ENCODE data around the gene LTB.
"Not testable (repeated sequence)": the region's sequence is repeated elsewhere in the genome, so short reads cannot be mapped to it uniquely, and the experiment has no call there.

Gene LTB

DNA sequence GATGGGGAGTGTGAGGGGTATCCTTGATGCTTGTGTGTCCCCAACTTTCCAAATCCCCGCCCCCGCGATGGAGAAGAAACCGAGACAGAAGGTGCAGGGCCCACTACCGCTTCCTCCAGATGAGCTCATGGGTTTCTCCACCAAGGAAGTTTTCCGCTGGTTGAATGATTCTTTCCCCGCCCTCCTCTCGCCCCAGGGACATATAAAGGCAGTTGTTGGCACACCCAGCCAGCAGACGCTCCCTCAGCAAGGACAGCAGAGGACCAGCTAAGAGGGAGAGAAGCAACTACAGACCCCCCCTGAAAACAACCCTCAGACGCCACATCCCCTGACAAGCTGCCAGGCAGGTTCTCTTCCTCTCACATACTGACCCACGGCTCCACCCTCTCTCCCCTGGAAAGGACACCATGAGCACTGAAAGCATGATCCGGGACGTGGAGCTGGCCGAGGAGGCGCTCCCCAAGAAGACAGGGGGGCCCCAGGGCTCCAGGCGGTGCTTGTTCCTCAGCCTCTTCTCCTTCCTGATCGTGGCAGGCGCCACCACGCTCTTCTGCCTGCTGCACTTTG, 6.8 kb downstream of the LTB start, which contains the start of gene TNF:
TSS of gene TNF (plus strand) at position 231 of the 567 bp plus-strand sequence. CDS start at position 408, 177 bp downstream.
- ATAC-seq (peak; percentile 11), DNase-seq (peak; percentile 85)

DNA sequence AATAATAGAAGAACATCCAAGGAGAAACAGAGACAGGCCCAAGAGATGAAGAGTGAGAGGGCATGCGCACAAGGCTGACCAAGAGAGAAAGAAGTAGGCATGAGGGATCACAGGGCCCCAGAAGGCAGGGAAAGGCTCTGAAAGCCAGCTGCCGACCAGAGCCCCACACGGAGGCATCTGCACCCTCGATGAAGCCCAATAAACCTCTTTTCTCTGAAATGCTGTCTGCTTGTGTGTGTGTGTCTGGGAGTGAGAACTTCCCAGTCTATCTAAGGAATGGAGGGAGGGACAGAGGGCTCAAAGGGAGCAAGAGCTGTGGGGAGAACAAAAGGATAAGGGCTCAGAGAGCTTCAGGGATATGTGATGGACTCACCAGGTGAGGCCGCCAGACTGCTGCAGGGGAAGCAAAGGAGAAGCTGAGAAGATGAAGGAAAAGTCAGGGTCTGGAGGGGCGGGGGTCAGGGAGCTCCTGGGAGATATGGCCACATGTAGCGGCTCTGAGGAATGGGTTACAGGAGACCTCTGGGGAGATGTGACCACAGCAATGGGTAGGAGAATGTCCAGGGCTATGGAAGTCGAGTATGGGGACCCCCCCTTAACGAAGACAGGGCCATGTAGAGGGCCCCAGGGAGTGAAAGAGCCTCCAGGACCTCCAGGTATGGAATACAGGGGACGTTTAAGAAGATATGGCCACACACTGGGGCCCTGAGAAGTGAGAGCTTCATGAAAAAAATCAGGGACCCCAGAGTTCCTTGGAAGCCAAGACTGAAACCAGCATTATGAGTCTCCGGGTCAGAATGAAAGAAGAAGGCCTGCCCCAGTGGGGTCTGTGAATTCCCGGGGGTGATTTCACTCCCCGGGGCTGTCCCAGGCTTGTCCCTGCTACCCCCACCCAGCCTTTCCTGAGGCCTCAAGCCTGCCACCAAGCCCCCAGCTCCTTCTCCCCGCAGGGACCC, 7.8 kb downstream of the LTB start:
- DNase-seq, result peak; percentile 64
- peak; percentile 3 for ATAC-seq

DNA sequence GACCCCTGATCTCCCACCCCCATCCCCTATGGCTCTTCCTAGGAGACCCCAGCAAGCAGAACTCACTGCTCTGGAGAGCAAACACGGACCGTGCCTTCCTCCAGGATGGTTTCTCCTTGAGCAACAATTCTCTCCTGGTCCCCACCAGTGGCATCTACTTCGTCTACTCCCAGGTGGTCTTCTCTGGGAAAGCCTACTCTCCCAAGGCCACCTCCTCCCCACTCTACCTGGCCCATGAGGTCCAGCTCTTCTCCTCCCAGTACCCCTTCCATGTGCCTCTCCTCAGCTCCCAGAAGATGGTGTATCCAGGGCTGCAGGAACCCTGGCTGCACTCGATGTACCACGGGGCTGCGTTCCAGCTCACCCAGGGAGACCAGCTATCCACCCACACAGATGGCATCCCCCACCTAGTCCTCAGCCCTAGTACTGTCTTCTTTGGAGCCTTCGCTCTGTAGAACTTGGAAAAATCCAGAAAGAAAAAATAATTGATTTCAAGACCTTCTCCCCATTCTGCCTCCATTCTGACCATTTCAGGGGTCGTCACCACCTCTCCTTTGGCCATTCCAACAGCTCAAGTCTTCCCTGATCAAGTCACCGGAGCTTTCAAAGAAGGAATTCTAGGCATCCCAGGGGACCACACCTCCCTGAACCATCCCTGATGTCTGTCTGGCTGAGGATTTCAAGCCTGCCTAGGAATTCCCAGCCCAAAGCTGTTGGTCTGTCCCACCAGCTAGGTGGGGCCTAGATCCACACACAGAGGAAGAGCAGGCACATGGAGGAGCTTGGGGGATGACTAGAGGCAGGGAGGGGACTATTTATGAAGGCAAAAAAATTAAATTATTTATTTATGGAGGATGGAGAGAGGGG, 8.8 kb downstream of the LTB start:
- DNase-seq (no peak), ATAC-seq (no peak)

DNA sequence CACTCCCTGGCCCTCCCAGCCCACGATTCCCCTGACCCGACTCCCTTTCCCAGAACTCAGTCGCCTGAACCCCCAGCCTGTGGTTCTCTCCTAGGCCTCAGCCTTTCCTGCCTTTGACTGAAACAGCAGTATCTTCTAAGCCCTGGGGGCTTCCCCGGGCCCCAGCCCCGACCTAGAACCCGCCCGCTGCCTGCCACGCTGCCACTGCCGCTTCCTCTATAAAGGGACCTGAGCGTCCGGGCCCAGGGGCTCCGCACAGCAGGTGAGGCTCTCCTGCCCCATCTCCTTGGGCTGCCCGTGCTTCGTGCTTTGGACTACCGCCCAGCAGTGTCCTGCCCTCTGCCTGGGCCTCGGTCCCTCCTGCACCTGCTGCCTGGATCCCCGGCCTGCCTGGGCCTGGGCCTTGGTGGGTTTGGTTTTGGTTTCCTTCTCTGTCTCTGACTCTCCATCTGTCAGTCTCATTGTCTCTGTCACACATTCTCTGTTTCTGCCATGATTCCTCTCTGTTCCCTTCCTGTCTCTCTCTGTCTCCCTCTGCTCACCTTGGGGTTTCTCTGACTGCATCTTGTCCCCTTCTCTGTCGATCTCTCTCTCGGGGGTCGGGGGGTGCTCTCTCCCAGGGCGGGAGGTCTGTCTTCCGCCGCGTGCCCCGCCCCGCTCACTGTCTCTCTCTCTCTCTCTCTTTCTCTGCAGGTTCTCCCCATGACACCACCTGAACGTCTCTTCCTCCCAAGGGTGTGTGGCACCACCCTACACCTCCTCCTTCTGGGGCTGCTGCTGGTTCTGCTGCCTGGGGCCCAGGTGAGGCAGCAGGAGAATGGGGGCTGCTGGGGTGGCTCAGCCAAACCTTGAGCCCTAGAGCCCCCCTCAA, 9.9 kb downstream of the LTB start, which contains the start of gene LTA:
TSS of gene LTA (plus strand) at position 249 of the 871 bp plus-strand sequence. CDS start at position 703, 454 bp downstream.
- DNase-seq, result peak; percentile 85
- ATAC-seq, result peak; percentile 56

DNA sequence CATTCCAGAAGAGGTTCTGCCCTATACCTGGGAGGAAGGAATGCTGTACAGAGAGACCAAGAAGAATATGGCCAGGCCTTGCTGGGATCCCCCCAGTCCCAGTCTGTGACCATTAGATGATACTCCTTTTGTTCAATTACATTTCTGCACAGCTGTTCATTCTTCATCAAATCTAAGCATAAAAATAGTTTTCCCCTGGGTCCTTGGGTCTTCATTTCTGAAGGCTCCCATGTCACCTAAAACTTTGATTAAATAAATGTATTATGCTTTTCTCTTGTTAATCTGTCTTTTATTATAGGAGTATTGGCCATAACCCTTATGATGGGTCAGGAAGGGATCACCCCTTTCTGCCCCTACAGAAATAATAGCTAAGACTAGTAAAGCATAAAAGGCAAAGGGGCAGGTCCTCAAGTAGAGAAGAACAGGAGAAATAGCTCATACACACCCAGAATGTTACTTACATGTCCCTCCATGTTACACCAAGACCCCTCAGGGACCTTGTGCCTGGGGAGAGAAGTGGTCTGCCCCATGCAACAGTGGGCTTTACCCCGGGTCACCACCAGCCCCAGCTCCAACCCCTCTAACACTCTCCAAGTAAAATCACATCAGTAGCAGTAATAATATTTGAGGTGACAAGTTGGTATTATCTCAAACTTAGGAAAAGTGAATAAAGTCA, 12.2 kb downstream of the LTB start:
- ATAC-seq, result no peak
- no peak for DNase-seq

DNA sequence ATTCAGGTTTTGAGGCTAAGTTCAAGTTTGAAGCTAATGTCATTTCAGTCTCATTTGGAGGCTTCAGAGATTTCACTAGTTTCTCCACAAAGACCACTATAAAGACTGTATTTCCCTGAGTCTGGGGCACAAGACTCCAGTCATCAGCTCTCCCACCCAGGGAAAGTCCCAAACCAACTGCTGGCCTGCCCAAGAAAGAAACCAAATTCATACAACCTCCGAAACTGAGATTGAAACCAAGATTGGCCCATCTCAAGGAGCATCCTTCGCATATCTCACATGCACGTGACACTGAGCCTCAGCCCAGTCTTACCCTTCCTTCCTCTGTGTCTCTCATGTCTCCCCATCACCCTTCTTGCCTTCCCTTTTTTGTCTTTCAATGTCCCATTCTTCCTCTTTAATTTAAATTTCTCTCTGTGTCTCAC, 13.7 kb downstream of the LTB start:
- DNase-seq, result peak; percentile 71

DNA sequence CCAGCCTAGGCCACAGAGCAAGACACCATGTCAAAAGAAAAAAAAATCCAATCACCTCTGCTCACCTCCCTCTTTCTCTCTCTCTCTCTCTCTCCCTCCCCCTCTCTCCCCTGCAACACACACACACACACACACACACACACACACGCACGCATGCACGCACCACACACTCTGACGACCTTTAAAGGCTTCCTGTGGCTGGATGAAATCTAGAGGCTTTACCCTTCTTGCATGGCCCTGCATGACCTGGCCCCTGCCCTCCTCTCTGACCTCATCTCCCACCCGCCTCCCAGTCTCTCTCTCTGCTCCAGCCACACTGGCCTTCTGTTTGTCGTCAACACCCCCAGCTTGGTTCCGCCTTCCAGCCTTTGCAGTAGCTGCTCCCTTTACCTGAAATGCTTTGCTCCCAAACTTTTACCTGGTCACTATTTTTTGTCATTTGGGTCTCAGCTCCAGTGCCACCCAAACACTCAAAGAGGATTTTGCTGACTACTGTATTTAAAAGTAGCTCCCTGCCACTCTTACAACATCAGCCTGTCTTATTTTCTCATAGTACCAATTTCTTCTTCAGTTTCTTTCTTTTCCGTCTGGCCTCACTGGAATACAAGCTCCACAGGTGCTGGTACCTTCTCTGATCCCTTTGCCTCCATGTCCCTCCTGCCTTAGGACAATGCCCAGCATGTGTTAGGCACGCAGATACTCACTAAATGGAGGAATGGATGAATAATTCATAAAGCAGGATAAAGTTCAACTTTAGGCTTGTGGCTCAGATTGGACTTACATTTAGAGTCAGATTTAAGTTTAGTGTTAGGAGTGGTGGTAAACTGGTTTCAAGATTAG, 14.5 kb downstream of the LTB start:
- DNase-seq (no peak), ATAC-seq (peak; percentile 5)

More for the DNA sequence above, 13.7 kb downstream of the LTB start:
- ATAC-seq, result peak; percentile 72

DNA sequence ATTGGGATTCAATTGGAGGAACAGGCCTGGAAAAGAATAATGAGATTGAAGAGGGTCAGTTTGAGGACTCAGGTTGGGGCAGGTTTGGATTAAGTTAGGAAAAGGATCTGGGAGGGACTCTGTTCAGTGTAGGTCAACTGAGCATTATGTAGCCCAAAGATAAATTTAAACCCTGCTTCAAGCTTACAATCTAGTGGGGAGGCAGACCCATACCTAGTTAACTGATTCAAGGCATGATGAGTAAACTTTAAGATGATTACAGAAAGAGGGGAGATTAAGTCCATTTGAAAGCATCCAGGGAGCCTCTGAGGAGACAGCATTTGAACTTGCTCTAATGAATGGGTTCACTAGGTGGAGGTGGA, 21.5 kb downstream of the LTB start:
- DNase-seq (no peak), ATAC-seq (no peak)

DNA sequence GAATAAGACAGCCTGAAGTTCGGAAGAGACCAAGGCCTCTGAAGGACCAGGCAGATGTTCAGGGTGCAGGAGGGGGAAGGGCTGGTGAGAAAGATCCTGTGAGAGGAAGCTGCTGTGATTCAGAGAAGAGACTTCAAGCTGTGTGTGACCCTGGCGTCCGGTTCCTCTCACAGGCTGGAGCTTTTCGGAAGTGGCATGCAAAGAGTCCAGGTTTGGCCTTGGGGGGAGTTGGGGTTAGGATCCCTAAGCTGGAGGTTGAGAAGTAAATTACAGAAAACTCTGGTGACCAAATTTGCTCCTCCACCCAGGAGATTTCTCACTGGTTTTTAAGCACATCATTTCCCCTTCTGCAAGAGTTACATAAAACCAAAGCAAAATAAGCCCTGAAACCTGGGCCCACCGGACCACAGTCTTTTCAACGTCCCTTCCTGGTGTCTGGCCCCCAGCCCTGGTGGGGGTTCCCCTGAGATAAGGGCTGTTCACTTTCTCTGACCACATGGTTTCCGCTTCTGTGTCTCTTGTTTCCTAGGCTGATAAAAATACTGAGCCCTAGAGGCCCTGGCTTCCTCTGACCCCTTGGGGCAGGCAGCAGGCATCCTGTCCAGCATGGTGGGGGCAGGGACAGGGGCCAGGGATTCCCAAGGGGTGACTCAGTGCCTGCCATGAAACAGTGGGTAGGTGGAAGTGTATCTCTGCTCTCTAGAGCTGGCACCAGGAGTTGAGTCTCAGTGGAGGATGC, 22.1 kb downstream of the LTB start:
- peak; percentile 69 for DNase-seq
- peak; percentile 50 for ATAC-seq

DNA sequence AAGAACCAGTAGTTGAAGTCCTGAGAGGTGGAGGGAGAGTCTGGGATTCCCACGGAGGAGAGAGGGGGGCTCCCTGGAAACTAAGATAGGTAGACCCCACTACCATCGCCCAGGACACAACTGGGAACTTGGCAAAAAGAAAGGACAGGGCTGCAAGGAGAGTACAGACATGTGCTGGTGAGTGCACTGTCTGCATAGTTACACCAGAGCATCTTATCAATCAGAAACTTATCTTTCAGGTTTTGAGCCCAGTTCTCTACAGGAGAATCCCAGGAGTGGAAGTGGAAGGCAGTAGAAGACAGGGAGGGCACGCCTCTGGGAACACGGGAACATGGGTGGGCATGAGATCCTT, 22.6 kb downstream of the LTB start:
- DNase-seq (no peak), ATAC-seq (no peak)

DNA sequence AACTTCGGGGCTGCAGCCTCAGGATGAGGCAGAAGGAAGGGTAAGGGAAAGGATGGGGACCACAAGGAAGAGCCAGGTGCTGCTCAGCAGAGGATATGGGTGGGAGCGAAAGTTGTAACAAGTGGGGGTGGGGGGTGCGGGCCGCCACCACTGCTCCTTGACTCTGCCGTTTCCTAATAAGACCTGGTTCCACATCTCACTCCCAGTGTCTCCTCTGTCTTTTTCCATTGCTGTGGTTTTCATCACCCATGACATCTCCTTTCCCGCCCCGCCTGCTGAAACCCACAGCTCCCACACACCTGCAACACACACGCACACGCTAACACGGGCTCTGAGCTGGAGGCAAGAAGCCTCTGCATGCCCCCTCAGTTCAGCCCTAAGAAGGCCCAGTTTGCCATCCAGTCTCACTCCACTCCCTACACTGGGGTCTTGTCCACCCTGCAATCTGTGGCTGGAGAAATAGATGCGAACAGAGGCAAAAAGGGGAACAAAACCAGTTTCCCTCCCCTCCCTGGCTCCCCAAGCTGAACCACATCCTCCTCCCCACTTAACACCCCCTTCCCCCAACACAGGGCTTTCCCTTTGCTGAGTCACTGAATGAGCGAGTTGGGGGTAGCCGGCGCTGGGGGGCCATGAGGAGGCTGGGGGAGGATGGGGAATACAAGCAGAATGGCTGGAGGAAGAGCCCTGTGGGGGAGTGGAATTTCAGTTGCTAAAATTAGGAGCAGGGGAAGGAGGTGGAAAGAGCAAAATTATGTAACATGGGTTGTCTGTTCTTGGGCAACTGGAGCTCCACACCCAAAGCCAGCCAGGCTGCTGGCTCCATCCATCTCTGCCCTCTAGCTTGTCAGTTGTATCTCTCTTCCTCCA, 23.4 kb downstream of the LTB start:
- ATAC-seq (peak; percentile 57), DNase-seq (peak; percentile 75)

DNA sequence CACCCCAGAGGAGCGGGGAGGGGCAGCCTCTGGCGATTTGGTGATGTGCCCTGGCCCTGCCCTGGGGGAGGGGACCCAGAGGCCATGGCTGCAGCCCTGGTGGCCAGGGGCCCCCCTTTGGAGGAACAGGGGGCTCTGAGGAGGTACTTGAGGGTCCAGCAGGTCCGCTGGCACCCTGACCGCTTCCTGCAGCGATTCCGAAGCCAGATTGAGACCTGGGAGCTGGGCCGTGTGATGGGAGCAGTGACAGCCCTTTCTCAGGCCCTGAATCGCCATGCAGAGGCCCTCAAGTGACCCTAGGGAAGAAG, 24.0 kb downstream of the LTB start:
- ATAC-seq (no peak), DNase-seq (no peak)

DNA sequence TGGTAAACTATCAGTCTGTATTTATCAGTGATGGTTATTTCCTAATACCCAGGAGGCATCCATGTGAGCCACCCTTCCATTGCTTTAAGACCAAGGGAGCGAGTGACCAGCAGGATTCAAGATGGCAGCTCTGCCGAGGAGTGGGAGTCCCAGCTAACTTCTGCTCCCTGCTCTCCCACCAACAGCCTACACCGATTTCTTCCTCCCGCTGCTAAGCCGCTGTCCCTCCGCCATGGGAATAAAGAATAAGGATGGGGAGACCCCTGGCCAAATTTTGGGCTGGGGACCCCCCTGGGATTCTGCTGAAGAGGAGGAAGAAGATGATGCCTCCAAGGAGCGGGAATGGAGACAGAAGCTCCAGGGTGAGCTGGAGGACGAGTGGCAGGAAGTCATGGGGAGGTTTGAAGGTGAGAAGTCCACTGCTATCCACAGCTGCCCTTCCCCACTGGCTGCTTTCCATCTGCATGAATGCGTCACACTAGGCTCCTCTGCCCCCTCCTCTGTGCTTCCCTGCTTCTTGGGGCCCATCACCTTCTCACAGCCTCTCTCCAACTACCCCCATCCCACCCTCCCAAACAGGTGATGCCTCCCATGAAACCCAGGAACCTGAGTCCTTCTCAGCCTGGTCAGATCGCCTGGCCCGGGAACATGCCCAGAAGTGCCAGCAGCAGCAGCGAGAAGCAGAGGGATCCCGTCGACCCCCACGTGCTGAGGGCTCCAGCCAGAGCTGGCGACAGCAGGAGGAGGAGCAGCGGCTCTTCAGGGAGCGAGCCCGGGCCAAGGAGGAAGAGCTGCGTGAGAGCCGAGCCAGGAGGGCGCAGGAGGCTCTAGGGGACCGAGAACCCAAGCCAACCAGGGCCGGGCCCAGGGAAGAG, 24.5 kb downstream of the LTB start:
- DNase-seq (no peak), ATAC-seq (no peak)

DNA sequence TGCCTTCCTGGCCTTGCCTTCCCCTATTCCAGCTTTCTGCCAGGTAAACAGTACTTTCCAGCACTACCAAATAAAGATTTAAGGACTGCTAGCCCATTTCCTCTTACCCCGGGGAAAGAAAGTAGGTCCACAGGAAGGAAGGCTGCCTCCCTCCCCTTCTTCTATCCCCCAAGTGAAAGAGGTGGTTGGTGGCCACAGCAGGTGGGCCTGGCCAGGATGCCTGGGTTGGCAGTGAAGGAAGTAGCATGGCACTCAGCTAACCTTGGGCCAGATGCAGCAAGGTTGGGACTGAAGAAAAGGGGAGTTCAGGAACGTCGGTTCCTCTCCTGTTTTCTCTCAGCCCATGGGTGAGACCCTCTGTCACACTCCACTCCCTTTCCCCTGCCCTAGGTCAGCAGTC, 25.9 kb downstream of the LTB start:
- DNase-seq (no peak), ATAC-seq (no peak)

DNA sequence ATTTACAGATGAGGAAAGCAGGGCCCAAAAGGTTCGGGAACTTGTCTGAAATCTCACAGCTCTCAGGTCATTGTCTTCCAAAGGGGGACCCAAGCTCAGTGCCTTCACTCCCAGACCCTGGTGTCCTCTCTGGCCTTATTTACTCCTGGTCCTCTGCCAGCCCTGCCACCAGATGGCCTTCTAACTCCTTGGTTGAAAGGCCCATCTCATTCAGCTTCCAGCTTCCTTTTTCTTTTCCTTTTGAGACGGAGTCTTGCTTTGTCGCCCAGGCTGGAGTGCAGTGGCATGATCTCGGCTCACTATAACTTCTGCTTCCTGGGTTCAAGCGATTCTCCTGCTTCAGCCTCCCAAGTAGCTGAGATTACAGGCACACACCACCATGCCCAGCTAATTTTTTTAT, 30.9 kb downstream of the LTB start:
- ATAC-seq, result not testable (repeated sequence)
- DNase-seq, result peak; percentile 69

DNA sequence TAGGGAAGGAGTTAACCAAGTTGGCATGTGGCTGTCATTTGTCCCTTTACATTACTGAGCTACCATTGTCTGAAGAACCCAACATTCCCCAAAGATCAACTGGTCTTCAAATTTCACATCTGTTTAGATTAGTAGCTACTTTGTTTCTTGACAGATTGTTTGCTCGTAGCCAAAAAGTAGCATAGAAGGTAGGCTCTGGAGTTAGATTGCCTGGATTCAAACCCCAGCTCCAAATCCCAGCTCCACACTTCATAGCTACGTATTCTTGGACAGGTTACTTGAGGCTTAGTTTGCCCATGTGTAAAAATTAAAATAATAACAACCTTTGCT, 33.7 kb downstream of the LTB start:
- ATAC-seq, result no peak

DNA sequence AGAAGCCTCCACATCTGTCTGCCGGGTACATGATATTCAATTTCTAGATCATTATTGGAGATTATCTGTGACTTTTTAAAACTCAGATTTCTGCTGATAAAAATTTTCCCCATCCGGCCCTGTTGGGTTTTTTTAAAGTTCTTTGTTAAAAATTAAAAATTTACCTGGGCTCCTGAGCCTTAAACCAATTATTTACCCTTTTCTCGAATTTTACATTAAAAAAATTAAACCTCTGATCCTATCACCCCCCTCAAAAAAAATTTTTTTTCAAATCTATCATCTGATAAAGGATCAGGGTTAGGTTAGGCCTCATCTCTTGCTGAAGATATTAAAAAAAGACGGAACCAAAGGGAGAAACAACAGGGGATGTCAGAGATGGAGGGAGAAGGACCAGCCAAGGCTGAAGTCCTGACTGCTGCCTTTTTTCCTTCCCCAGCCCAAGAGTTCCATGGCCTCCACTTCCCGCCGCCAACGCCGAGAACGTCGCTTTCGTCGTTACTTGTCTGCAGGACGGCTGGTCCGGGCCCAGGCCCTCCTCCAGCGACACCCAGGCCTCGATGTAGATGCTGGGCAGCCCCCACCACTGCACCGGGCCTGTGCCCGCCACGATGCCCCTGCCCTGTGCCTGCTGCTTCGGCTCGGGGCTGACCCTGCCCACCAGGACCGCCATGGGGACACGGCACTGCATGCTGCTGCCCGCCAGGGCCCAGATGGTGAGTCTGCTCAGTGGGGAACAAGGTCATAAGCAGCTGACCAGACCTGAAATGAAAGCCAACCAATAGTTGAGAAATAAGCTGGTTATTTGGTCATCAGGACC, 34.3 kb downstream of the LTB start:
- ATAC-seq, result no peak
- DNase-seq, result no peak

More for the DNA sequence above, 33.7 kb downstream of the LTB start:
- no peak for DNase-seq

All from stimulated activated naive CD8-positive, alpha-beta T cell treated with anti-CD3 and anti-CD28 coated beads, Interleukin-15, Interleukin-2, amounts not matched to agents 100 U/mL and 50 U/mL, for 24 hours (primary cell).